Stomach (tissue), 4 donors: ENCODE measurements around the gene MYO3B.

ENCODE experiments used
- CTCF ChIP-seq, 7 experiments: fragments of 450-650 bp in 4 of 7; fragments of 200-600 bp in 3 of 7; sonication (generic) in 3 of 7; IDR thresholded peaks; one replicate each; pipeline ENCODE4 v1.5.1; 2016 to 2019; ENCODE audit warnings: antibody characterized with exemption in 7 of 7, control low read depth in 2 of 7, mild to moderate bottlenecking in 1 of 7
- EP300 ChIP-seq: sonication (generic); formaldehyde crosslinking; IDR thresholded peaks from one replicate; pipeline ENCODE4 v1.6.1; 2017; ENCODE audit warnings: antibody characterized with exemption
- POLR2A ChIP-seq, 4 donors: fragments of 450-650 bp; IDR thresholded peaks; one replicate each; pipeline ENCODE4 v1.6.1; 2016; ENCODE audit warnings: antibody characterized with exemption in 4 of 4, control low read depth in 2 of 4, mild to moderate bottlenecking in 1 of 4, moderate library complexity in 1 of 4
- POLR2AphosphoS5 ChIP-seq, 3 donors: sonication (generic); formaldehyde crosslinking; IDR thresholded peaks; one replicate each; pipeline ENCODE4 v1.6.1; 2016; ENCODE audit warnings: antibody characterized with exemption in 3 of 3

DNA sequence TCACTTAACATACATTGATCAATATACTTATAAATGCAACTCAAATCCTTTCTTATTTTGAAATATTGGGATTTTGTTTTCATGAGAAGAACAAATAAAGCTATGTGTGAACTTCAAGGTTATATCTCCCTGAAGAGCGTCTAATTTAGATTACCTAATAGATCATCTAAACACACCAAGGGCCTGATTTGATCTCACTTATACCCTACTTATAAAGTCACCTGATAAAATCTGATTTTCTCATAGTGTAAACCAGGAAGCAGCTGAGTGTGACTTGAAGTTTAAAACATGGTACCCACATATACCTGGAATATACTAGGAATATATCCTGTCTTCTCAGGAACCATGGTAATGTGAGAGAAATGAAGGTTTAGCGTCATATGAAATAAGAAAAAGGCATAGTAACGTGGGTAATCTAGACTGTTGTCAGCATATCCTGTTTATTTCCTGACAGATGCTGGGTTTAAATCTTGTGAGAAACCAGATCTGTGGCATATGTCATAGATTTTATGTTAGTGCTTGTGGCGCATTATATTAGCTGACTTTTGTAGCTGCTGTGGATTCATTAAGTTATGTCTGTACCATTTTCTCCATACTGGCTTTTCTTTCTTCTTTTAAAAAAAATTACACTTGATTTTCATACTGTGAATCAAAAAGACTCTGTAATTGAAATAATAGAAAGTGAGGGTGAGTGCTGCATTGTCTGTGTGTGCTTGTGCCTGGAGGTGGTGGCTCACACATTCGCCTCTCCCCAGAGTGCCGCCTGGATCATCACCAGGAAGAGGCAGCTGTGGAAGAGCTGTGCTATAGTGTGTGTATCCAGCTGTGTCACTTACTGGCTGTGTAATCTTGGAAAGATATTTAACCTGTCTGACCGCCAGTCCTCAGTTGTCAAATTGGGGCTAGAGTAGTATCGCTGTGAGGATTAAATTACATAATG, 164.0 kb downstream of the MYO3B start:
- TF ChIP-seq POLR2A (IDR thresholded peaks at IDR 0.05) (no peak), CTCF (IDR thresholded peaks at IDR 0.05) (no peak), POLR2AphosphoS5 (IDR thresholded peaks at IDR 0.05) (no peak), EP300 (no peak)
